ENCODE measurements around the gene MAG.

Gene MAG

GRCh38 chr19:35287713-35288112 is 4.2 kb upstream of the MAG start:
- no peak for DNase-seq (ENCODE audit: low read depth)
- H3K4me3 ChIP-seq (ENCODE audit: low read length): no peak overlapping the region
- TF ChIP-seq CTCF (conservative IDR thresholded peaks at IDR 0.05; ENCODE audit: low read depth, low read length): no peak

DNA sequence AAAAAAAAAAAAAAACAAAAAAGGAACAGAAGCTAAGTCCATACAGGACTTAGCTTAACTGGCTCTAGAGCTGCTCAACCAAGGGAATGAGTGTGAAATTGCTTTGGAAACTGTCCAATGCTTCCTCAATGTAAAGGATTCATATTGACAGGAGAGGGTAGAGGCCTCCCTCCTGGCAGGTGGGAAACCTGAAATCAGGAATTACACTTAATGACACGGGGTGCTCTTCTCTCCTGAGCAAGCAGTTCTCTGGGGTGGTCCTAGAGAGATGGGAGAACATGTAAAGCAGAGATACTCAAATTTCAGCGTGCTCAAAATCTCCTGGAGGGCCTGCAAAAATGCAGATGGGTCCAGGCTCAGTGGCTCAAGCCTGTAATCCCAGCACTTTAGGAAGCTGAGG is 3.6 kb upstream of the MAG start:
- TF ChIP-seq CTCF (conservative IDR thresholded peaks at IDR 0.05; ENCODE audit: low read depth, low read length): no peak
- no peak overlapping the region for H3K4me3 ChIP-seq (ENCODE audit: low read length)
- DNase-seq (ENCODE audit: low read depth): no peak

DNA sequence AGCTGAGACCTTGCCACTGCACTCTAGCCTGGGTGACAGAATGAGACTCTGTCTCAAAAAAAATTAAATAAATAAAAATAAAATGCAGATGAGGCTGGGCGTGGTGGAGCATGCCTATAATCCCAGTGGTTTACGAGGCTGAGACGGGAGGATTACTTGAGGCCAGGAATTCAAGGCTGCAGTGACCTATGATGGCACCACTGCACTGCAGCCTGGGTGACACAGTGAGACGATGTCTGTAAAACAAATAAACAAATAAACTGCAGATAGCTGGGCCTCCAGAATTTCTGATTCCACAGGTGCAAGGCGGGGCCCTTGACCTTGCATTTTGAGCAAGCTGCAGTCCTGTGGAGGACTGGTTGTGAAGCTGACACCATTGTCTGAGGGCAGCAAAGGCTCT is 3.1 kb upstream of the MAG start:
- no peak overlapping the region for H3K4me3 ChIP-seq (ENCODE audit: low read length)
- no peak for TF ChIP-seq CTCF (conservative IDR thresholded peaks at IDR 0.05; ENCODE audit: low read depth, low read length)
- DNase-seq (ENCODE audit: low read depth): no peak

DNA sequence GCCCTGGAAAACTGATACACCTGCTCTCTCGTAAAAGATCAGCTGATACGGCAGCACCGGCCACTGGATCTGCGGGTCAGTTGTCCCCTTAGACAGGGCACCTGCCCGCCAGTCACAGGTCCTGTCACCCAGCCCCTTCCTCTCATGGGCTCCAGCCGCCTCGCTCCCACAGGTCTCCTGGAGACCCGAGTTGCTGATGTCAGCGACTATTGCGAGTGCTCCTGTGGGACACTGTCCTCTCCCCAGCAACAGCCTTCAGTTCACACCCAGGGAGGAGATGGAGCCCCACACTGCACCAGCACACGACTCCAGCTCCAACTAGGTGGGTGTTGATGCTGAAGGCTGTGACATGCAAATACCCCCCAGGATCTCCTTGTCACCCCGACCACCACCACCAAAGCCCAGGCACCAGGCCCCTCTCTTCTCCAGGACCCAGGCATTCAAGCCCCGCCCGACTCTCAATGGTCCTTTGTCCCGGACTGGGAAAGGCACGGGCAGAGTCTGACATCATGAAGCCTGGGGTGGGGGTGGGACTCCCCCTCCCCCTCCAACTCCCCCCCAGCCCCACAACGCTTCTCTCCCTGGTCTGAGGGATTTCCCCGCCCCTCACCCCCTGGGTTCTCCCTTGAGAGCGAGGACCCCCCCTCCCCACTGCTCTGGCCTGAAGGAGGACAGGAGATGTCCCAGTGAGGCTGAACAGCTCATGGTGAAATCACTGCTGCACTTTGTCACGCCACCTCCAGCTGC is 1.4 kb upstream of the MAG start:
- no peak for DNase-seq (ENCODE audit: low read depth)
- H3K4me3 ChIP-seq (ENCODE audit: low read length): no peak overlapping the region
- no peak for TF ChIP-seq CTCF (conservative IDR thresholded peaks at IDR 0.05; ENCODE audit: low read depth, low read length)

GRCh38 chr19:35291259-35291658 is 702 bp upstream of the MAG start:
- no peak overlapping the region for H3K4me3 ChIP-seq (ENCODE audit: low read length)
- TF ChIP-seq CTCF (conservative IDR thresholded peaks at IDR 0.05; ENCODE audit: low read depth, low read length): no peak
- no peak for DNase-seq (ENCODE audit: low read depth)

DNA sequence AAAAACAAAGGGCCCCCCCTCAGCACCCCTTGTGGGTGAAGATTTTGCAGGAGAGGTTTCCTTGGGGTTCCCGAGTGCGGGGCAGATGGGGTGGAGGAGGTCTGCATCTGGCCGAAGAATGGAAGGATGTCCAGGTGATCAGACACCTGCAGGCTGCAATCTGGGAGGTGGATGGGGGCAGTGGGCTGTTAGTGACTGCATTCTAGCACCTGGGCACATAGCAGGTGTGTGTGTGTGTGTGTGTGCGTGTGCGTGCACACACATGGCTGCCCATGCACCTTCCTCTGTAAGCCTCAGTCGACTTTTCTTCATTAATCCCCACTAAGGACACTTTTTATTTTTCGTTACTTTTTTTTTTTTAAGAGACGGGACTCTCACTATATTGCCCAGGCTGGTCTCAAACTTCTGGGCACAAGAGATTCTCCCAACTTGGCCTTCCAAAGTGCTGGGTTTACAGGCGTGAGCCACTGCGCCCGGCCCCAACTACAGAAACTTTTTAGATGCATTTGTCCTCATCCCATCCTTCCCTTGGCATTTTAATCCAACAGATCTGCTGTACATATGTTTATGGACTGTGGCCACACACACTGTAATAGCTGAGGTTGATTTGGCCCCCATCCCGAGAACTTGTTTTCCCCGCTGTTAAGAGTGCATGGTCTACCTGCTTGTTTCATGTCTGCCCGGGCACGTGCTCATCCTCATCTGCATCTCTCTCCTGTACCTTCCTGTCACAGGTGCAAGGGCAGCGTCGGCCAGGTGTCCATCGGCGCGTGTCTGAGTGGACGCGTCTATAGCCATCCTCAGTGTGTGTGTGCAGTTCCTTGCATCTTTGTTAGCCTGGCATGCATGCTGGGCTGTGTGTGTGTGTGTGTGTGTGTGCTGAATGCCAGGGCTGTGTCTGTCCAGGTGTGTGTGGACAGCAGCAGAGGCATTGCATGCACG is 731 bp downstream of the MAG start:
- H3K4me3 ChIP-seq (ENCODE audit: low read length): no peak overlapping the region
- no peak for DNase-seq (ENCODE audit: low read depth)
- no peak for TF ChIP-seq CTCF (conservative IDR thresholded peaks at IDR 0.05; ENCODE audit: low read depth, low read length)

All from retinal pigment epithelial cell (primary cell).